Activated CD4-positive, alpha-beta T cell treated with anti-CD3 and anti-CD28 coated beads for 48 hours (primary cell): Measurements from ENCODE around the gene IKZF5.

Experiments
- DNase-seq: peaks from one replicate; pipeline ENCODE4 v3.0.0-alpha.2; 2020

The IKZF5 gene

DNA sequence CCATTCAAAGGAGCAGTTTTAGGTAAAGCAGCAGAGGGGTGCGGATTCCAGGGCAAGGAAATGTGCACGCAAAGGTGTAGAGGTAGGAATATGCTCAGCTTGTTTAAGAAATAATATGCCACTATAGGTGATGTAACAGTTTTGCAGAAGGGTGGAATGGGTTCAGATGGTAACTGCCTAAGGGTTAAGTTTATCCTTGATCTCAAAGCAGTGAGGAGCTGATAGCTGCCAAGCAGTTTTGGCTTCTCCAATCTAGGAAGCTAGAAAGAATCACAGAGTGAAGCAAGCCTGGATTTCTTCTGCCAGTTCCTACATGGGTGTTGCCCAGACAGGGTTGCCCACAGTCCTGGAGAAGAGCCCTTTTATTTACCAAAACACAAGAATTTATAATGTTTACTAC lies 6.2 kb upstream of the IKZF5 start:
- DNase-seq: no peak

DNA sequence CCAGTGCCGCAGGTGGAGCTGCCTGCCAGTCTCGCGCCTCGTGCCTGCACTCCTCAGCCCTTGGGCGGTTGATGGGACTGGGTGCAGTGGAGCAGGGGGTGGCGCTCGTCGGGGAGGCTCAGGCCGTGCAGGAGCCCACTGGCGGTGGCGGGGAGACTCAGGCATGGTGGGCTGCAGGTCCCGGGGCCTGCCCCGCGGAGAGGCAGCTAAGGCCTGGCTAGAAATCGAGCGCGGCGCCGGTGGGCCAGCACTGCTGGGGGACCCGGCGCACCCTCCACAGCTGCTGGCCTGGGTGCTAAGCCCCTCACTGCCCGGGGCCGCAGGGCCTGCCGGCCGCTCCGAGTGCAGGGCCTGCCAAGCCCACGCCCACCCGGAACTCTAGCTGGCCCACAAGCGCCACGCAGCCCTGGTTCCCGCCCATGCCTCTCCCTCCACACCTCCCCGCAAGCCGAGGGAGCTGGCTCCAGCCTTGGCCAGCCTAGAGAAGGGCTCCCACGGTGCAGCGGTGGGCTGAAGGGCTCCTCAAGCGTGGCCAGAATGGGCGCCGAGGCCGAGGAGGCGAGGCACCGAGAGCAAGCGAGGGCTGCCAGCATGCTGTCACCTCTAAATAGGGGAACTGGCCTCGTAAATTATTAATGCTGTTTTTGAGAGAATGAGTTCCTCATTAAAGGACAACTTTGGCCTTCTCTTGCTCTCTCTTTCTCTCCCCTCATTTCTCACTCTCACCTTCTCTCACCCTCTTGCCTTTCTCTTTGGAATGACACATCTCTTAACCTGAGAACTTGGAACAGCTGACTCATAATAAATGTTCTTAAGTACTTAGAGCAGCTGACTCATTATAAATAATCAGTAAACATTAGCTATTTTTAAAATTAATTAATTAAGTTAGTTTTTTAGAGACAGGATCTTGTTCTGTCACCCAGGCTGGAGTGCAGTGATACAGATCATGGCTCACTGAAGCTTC lies 5.1 kb upstream of the IKZF5 start:
- no peak for DNase-seq

DNA sequence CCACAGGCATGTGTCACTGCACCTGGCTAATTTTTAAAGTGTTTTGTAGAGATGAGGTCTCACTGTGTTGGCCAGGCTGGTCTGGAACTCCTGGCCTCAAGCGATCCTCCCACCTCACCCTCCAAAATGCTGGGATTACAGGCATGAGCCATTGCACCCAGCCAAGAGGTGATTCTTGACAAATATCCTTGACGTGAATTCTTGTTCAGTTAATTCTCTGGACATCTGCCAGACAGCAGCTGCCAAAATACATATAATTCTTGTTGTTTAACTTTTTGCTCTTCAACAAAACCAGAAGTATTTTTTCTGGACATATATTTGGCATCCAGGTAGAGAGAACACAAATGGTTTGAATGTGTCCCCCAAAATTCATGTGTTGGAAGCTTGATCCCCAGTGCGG lies 3.4 kb upstream of the IKZF5 start:
- DNase-seq: no peak

GRCh38 chr10:123009105-123009820 lies 668 bp upstream of the IKZF5 start:
- peak; percentile 23 for DNase-seq

GRCh38 chr10:123007558-123008354 lies 839 bp downstream of the IKZF5 start:
- DNase-seq: peak; percentile 58

GRCh38 chr10:123004298-123004697 lies 4.3 kb downstream of the IKZF5 start:
- DNase-seq: no peak

DNA sequence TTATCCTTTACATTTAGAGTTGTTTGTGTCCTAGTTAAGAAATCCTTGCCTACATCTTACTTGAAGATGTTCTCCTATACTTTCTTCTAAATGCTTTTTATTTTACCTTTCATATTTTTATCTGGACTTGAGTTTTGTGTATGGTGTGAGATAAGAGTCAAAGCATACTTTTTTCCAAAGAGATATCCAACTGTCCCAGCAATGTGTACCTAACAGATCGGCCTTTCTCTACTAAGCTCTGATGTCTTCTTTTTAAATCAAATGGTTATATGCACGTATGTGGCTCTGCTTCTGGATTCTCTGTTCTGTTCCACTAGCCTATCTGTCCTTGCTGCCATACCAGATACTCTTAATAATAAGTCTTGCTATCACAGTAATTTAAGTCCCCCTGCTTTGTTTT lies 7.2 kb downstream of the IKZF5 start:
- no peak for DNase-seq

GRCh38 chr10:123000155-123000554 lies 8.4 kb downstream of the IKZF5 start:
- DNase-seq: no peak

GRCh38 chr10:122999347-122999746 lies 9.2 kb downstream of the IKZF5 start:
- DNase-seq: no peak

DNA sequence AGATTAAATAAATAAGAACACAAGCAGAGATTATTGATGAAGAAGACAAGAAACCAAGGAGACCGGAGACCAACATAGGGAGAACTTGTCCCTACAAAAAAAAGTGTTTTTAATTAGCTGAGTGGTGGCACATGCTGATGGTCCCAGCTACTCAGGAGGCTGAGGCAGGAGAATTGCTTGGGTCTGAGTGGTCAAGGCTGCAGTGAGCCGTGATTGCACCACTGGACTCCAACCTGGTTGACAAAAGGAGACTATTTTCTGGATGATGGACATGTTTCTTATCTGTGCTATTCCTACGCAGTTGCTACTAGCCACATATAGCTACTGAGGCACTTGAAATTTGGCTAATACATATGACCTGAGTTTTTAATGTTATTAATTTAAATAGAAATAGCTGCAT lies 9.7 kb downstream of the IKZF5 start:
- DNase-seq: no peak

- DNase-seq: no peak
Measured at GRCh38 chr10:122998360-122998917, 10.2 kb downstream of the IKZF5 start.

GRCh38 chr10:122997864-122998263 lies 10.7 kb downstream of the IKZF5 start:
- no peak for DNase-seq

GRCh38 chr10:122995936-122996335 lies 12.7 kb downstream of the IKZF5 start:
- DNase-seq: no peak

GRCh38 chr10:122993797-122994336 lies 14.7 kb downstream of the IKZF5 start:
- no peak for DNase-seq

- no peak for DNase-seq
Measured at GRCh38 chr10:122992031-122992585, 16.5 kb downstream of the IKZF5 start.

- DNase-seq: no peak
Measured at GRCh38 chr10:122990278-122990677, 18.3 kb downstream of the IKZF5 start.

DNA sequence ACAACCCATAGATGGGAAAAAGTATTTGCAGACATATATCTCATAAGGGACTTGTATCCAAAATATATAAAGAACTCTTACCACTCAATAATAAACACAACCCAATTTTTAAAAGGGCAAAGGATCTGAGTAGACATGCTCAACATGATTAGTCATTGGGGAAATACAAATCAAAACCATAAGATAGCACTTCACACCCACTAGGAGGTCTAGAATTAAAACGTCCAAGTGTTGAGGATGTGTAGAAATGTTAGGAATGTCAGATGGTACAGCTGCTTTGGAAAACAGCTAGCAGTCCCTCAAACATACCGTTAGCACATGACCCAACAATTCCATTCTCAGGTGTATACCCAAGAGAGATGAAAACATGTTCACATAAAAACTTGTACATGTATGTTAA lies 20.1 kb downstream of the IKZF5 start:
- no peak for DNase-seq

GRCh38 chr10:122986335-122986734 lies 22.3 kb downstream of the IKZF5 start:
- no peak for DNase-seq

DNA sequence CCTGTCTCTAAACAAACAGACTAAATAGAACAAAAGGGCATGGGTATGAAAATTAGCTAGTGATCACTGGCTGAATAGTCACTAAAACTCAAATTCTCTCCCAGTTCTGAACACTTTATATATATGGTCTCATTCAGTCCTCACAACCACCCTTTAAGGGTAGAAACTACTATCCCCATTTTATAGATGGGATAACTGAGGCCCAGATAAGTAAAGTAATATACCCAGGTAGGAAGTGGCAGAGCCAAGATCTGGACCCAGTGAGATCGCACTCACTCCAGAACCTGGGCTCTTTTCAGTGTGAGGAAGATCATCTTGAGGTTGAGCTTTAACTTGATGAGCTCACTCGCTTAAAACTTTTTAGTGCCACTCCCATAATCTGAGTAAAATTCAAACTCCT lies 23.9 kb downstream of the IKZF5 start:
- DNase-seq: no peak

DNA sequence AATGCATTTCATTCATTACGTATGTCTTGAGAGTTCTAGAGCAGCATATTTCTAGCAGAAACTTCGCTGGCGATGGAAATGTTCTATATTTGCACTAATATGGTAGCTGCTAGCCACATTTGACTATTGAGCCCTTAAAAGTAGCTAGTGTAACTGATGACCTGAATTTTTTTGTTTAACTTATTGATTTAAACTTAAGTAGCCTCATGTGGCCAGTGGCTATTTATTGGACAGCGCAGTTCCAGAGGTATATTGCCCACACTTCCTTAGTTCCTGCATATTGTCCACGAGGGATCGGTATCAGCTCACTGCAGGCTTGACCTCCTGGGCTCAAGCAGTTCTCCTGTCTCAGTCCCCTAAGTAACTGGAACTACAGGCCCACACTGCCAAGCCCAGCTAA lies 24.7 kb downstream of the IKZF5 start:
- no peak for DNase-seq

- no peak for DNase-seq
Measured at GRCh38 chr10:122981066-122981464, 27.5 kb downstream of the IKZF5 start.
